Nephron progenitor cell (in vitro differentiated cells): ENCODE data around the gene TMEM141.
"Not testable (repeated sequence)": the region's sequence is repeated elsewhere in the genome, so short reads cannot be mapped to it uniquely, and the experiment has no call there.

Experiments used
- DNase-seq: peaks from one replicate; pipeline ENCODE4 v3.0.0; 2021
- H3K27ac Mint-ChIP-seq: 2 replicates; pipeline ENCODE4 v1.8.0; 2021; ENCODE audit warnings: mild to moderate bottlenecking, moderate library complexity, mixed read lengths
- H3K27me3 Mint-ChIP-seq: 2 replicates; pipeline ENCODE4 v1.8.0; 2021; ENCODE audit warnings: mild to moderate bottlenecking, low read depth, mixed read lengths; ENCODE audit not compliant: poor library complexity
- H3K36me3 Mint-ChIP-seq: 2 replicates; pipeline ENCODE4 v1.8.0; 2021; ENCODE audit warnings: low read depth, mixed read lengths
- H3K4me1 Mint-ChIP-seq: 2 replicates; pipeline ENCODE4 v1.8.0; 2021; ENCODE audit warnings: mixed read lengths
- H3K4me3 Mint-ChIP-seq: 2 replicates; pipeline ENCODE4 v1.8.0; 2021; ENCODE audit warnings: mild to moderate bottlenecking, moderate library complexity, mixed read lengths
- H3K9me3 Mint-ChIP-seq: 2 replicates; pipeline ENCODE4 v1.8.0; 2021; ENCODE audit warnings: mild to moderate bottlenecking, moderate library complexity, mixed read lengths
- CTCF ChIP-seq: fragments of 200-600 bp; sonication (generic); IDR thresholded peaks from 2 replicates; pipeline ENCODE4 v1.5.0; 2021; ENCODE audit warnings: antibody characterized with exemption

Gene TMEM141

GRCh38 chr9:136839229-136840139 lies 48.3 kb downstream of the TMEM141 start:
- Mint-ChIP-seq H3K27me3 (no peaks in the 10 kb centered on the region), H3K9me3 (no peaks in the 10 kb centered on the region), H3K4me1 (peaks cover 34% of the 10 kb centered on the region), H3K27ac (peak overlapping the region; percentile 91), H3K36me3 (no peaks in the 10 kb centered on the region), H3K4me3 (peak overlapping the region; percentile 33)
- TF ChIP-seq CTCF, result no peak
- DNase-seq, result no peak

DNA sequence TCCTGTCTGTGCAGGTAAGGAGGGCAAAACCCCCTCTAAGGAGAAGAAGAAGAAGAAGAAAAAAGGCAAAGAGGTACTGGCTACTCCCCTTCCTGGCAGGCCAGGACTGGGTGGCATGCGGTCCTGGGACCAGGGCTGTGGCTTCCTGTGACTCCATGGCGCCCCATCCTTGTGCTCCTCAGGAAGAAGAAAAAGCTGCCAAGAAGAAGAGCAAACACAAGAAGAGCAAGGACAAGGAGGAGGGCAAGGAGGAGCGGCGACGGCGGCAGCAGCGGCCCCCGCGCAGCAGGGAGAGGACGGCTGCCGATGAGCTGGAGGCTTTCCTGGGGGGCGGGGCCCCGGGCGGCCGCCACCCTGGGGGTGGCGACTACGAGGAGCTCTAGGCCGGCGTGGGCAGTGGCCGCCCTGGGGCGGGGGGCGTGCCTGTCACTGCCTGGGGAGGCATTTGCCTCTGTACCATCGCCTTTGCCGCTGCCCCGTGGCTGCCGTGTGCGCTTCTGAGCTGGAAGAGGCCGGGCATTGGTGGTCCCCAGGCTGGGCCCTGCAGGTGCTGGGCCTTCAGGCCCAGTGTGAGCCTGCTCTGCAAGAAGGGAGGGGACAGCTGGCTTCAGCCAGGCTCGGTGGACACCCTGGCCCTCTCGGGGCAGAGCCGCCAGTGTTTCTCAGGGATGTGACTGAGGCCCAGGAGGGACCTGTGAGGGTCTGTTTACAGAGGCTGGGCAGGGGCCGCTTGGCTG lies 49.2 kb downstream of the TMEM141 start:
- H3K4me1 Mint-ChIP-seq, result peaks cover 34% of the 10 kb centered on the region
- H3K27me3 Mint-ChIP-seq, result no peaks in the 10 kb centered on the region
- H3K27ac Mint-ChIP-seq, result peak overlapping the region; percentile 91
- H3K4me3 Mint-ChIP-seq, result peak overlapping the region; percentile 33
- no peak for TF ChIP-seq CTCF
- peak; percentile 42 for DNase-seq
- H3K36me3 Mint-ChIP-seq, result no peaks in the 10 kb centered on the region
- no peaks in the 10 kb centered on the region for H3K9me3 Mint-ChIP-seq

DNA sequence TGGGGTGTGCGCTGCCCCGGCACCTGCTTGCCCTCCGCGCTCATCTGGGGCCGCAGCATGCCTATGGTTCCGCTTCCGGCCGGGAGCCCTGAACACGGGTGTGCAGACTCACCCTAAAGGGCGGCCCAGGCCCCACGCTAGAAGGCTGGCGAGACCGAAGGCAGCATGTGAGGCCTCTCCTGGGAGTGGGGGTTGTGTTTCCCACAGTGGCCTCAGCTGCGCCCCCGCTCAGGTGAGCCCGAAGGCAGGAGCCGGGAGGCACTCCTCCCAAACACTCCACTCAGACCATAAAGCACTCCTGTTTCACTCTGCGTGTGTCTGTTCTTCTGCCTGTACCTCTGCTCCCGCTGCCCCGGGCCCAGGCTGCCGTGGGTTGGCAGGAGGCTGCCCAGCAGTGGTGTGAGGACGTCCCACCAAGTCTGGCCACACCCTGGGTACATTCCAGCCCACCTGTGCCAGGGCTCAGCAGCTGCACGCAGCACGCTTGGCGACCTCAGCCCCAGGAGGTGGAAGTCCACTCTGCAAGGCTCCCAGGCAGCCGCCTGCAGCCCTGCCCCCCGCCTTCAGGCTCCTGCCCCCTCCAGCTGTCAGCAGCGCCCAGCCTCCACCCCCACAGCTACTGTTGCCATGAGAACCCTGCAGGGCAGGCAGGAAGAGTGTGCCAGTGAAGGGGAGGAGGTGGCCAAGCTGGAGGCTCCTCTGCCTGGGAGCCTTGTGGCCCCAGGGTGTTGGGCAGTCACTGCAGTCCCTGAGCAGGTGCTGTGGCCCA lies 49.9 kb downstream of the TMEM141 start:
- TF ChIP-seq CTCF, result no peak
- DNase-seq, result peak; percentile 55
- no peaks in the 10 kb centered on the region for H3K27me3 Mint-ChIP-seq
- peak overlapping the region; percentile 83 for H3K27ac Mint-ChIP-seq
- no peaks in the 10 kb centered on the region for H3K9me3 Mint-ChIP-seq
- H3K36me3 Mint-ChIP-seq, result no peaks in the 10 kb centered on the region
- H3K4me1 Mint-ChIP-seq, result peaks cover 34% of the 10 kb centered on the region
- H3K4me3 Mint-ChIP-seq, result no peak overlapping the region

- not testable (repeated sequence) for H3K9me3 Mint-ChIP-seq, H3K27ac Mint-ChIP-seq, H3K27me3 Mint-ChIP-seq, DNase-seq, H3K36me3 Mint-ChIP-seq
- Mint-ChIP-seq H3K4me1 (peaks cover 34% of the 10 kb centered on the region), H3K4me3 (peak overlapping the region; percentile 60)
These were observed 50.7 kb downstream of the TMEM141 start for GRCh38 chr9:136841646-136842379.

- Mint-ChIP-seq H3K4me3 (peak within 1 kb of the TSS; percentile 60), H3K4me1 (peaks cover 34% of the 10 kb centered on the region)
- H3K27ac Mint-ChIP-seq, H3K27me3 Mint-ChIP-seq, H3K9me3 Mint-ChIP-seq, H3K36me3 Mint-ChIP-seq: not testable (repeated sequence)
- DNase-seq, result peak; percentile 82
- TF ChIP-seq CTCF, result peak; percentile 86
These were observed 51.3 kb downstream of the TMEM141 start, which contains the start of gene AJM1 for GRCh38 chr9:136842380-136842948. Gene AJM1, plus strand, starts transcription at chr9:136842478. Its CDS starts 1,937 bp downstream, at chr9:136844415.
